Measurements from ENCODE around the gene SCARB1. TPM values are rescaled to one million over a fixed set of nuclear protein-coding genes. Genes with fewer than 3 reads are reported as not detected.
A peak's percentile ranks its signal among the peaks of the same experiment; 100 is the strongest.

SCARB1 gene
- total and polyA plus RNA-seq, 2 of the 13 experiments (the other 11 are each of a cell fraction or from before 2014, with no cell fraction given) = 63.4 to 160 TPM

DNA sequence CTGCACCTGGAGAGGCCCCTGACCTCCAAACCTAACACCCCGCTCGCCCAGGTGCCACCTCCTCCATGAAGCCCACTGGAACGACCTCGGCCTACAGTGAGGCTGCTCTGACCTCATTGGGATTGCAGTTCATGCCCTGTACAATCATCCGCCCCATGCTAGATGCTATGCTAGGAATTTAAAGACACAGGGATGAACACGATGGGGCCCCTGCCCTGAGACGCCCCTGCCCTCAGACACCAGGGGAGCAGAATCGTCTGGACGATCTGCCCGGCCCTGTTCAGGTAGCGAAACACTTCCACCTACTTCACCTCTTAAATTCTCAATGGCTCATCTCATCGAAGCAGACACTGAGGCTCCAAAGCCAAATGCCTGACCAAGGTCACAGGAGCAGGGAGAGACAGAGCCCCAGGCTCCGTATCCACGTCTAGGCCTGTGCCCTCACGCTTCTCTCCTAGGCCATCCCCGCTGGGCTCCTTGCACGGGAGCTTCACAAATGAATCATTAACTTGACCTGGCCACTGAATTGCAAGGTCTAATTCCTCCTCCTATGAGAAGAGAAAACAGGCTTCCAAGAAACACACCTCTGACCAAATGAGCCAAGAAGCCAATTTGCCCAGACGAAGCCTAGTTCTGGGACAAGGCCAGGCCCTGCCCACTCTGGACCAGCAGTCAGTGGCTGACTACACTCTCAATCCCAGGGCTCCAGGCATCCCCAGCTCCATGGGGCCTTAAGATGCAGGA, 35.2 kb downstream of the SCARB1 start (continued):
- TF ChIP-seq ZBTB20 (CRISPR knock-in tag; IDR thresholded peaks at IDR 0.05; ENCODE audit: borderline replicate concordance, low read depth) (no peak), EZH2 (conservative IDR thresholded peaks at IDR 0.05; ENCODE audit: low read depth, low read length) (no peak), LCORL (IDR thresholded peaks at IDR 0.05) (no peak), LCORL (CRISPR knock-in tag; IDR thresholded peaks at IDR 0.05) (peak; percentile 37; the same call in 1 of the 2 replicates), ZNF713 (CRISPR knock-in tag; IDR thresholded peaks at IDR 0.05) (no peak), ZNF816 (CRISPR knock-in tag; IDR thresholded peaks at IDR 0.05; ENCODE audit: borderline replicate concordance) (no peak), HNRNPLL (IDR thresholded peaks at IDR 0.05; ENCODE audit: low read depth, low read length, poor library complexity, severe bottlenecking) (no peak), POGZ (CRISPR knock-in tag; IDR thresholded peaks at IDR 0.05) (no peak), ZNF720 (CRISPR knock-in tag; IDR thresholded peaks at IDR 0.05) (no peak), EP300 (IDR thresholded peaks at IDR 0.05; ENCODE audit: low read depth in 2 of 2, low read length in 2 of 2) (peak in 1 of 2 experiments; percentile 62; a peak in 1 of 4 replicates), EP300 (CRISPR knock-in tag; IDR thresholded peaks at IDR 0.05; ENCODE audit: borderline replicate concordance) (no peak), ZNF530 (CRISPR knock-in tag; IDR thresholded peaks at IDR 0.05; ENCODE audit: low read depth) (no peak), ZNF232 (CRISPR knock-in tag; IDR thresholded peaks at IDR 0.05; ENCODE audit: borderline replicate concordance) (no peak), MTA1 (CRISPR knock-in tag; IDR thresholded peaks at IDR 0.05; ENCODE audit: borderline replicate concordance) (peak; percentile 67; the same call in 1 of the 2 replicates), GLI4 (CRISPR knock-in tag; IDR thresholded peaks at IDR 0.05; ENCODE audit: borderline replicate concordance) (no peak), ZNF749 (CRISPR knock-in tag; IDR thresholded peaks at IDR 0.05; ENCODE audit: borderline replicate concordance) (no peak; the same call in 1 of the 2 replicates), RBFOX2 (IDR thresholded peaks at IDR 0.05; ENCODE audit: low read depth, low read length) (no peak), SKI (IDR thresholded peaks at IDR 0.05; ENCODE audit: partially characterized antibody) (no peak), SMAD3 (CRISPR knock-in tag; IDR thresholded peaks at IDR 0.05) (0 out of 2 replicates have a peak, but pooled peaks have one; percentile 6)
- TF ChIP-seq, protein P1, sequence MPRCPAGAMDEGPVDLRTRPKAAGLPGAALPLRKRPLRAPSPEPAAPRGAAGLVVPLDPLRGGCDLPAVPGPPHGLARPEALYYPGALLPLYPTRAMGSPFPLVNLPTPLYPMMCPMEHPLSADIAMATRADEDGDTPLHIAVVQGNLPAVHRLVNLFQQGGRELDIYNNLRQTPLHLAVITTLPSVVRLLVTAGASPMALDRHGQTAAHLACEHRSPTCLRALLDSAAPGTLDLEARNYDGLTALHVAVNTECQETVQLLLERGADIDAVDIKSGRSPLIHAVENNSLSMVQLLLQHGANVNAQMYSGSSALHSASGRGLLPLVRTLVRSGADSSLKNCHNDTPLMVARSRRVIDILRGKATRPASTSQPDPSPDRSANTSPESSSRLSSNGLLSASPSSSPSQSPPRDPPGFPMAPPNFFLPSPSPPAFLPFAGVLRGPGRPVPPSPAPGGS (CRISPR knock-in tag; IDR thresholded peaks at IDR 0.05) = no peak
- TF ChIP-seq, protein P2, sequence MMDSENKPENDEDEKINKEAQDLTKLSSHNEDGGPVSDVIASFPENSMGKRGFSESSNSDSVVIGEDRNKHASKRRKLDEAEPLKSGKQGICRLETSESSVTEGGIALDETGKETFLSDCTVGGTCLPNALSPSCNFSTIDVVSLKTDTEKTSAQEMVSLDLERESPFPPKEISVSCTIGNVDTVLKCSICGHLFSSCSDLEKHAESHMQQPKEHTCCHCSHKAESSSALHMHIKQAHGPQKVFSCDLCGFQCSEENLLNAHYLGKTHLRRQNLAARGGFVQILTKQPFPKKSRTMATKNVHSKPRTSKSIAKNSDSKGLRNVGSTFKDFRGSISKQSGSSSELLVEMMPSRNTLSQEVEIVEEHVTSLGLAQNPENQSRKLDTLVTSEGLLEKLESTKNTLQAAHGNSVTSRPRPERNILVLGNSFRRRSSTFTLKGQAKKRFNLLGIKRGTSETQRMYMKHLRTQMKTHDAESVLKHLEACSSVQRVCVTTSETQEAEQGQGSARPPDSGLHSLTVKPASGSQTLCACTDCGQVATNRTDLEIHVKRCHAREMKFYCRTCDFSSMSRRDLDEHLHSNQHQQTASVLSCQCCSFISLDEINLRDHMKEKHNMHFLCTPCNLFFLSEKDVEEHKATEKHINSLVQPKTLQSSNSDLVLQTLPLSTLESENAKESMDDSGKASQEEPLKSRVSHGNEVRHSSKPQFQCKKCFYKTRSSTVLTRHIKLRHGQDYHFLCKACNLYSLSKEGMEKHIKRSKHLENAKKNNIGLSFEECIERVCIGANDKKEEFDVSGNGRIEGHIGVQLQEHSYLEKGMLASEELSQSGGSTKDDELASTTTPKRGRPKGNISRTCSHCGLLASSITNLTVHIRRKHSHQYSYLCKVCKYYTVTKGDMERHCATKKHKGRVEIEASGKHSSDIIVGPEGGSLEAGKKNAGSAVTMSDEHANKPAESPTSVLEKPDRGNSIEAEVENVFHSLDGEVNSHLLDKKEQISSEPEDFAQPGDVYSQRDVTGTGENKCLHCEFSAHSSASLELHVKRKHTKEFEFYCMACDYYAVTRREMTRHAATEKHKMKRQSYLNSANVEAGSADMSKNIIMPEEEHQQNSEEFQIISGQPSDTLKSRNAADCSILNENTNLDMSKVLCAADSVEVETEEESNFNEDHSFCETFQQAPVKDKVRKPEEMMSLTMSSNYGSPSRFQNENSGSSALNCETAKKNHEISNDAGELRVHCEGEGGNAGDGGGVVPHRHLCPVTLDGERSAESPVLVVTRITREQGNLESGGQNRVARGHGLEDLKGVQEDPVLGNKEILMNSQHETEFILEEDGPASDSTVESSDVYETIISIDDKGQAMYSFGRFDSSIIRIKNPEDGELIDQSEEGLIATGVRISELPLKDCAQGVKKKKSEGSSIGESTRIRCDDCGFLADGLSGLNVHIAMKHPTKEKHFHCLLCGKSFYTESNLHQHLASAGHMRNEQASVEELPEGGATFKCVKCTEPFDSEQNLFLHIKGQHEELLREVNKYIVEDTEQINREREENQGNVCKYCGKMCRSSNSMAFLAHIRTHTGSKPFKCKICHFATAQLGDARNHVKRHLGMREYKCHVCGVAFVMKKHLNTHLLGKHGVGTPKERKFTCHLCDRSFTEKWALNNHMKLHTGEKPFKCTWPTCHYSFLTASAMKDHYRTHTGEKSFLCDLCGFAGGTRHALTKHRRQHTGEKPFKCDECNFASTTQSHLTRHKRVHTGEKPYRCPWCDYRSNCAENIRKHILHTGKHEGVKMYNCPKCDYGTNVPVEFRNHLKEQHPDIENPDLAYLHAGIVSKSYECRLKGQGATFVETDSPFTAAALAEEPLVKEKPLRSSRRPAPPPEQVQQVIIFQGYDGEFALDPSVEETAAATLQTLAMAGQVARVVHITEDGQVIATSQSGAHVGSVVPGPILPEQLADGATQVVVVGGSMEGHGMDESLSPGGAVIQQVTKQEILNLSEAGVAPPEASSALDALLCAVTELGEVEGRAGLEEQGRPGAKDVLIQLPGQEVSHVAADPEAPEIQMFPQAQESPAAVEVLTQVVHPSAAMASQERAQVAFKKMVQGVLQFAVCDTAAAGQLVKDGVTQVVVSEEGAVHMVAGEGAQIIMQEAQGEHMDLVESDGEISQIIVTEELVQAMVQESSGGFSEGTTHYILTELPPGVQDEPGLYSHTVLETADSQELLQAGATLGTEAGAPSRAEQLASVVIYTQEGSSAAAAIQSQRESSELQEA (CRISPR knock-in tag; IDR thresholded peaks at IDR 0.05; ENCODE audit: not compliant biosample characterization) = no peak
